Lung (tissue), 12 donors: ENCODE results near the gene BABAM2. TPM values are rescaled to one million over a fixed set of nuclear protein-coding genes. Genes with fewer than 3 reads are reported as not detected.

Experiments
- ATAC-seq: fragments of 200-7000 bp; cut with Tn5 transposase; one replicate; pipeline ENCODE4 v1.9.1; 2020; ENCODE audit warnings: moderate number of reproducible peaks; ENCODE audit not compliant: insufficient read depth, low FRiP score
- DNase-seq, 3 donors: peaks; one replicate each; pipeline ENCODE4 v3.0.0-alpha.2; 2013 to 2017
- H3K27ac ChIP-seq, 2 donors: one replicate each; pipeline ENCODE4 v1.5.1; 2013; ENCODE audit warnings: mild to moderate bottlenecking in 2 of 2, moderate library complexity in 2 of 2, control low read depth in 1 of 2, inconsistent platforms in 1 of 2, low read depth in 1 of 2, low read length in 1 of 2
- H3K27me3 ChIP-seq, 3 donors: one replicate each; pipeline ENCODE4 v1.5.1; 2013; ENCODE audit warnings: low read length in 2 of 3; ENCODE audit not compliant: control insufficient read depth in 3 of 3, insufficient read depth in 3 of 3
- H3K36me3 ChIP-seq, 4 donors: one replicate each; pipeline ENCODE4 v1.5.1; 2013; ENCODE audit warnings: low read length in 4 of 4, mild to moderate bottlenecking in 1 of 4, moderate library complexity in 1 of 4; ENCODE audit not compliant: control insufficient read depth in 4 of 4, insufficient read depth in 4 of 4
- H3K4me1 ChIP-seq, 5 donors: one replicate each; pipeline ENCODE4 v1.5.1; 2013; ENCODE audit warnings: low read length in 5 of 5, mild to moderate bottlenecking in 2 of 5, moderate library complexity in 1 of 5; ENCODE audit not compliant: control insufficient read depth in 5 of 5, insufficient read depth in 5 of 5
- H3K4me3 ChIP-seq: one replicate; pipeline ENCODE4 v1.5.1; 2013; ENCODE audit warnings: mild to moderate bottlenecking, control low read depth, moderate library complexity
- H3K9ac ChIP-seq, 2 donors: one replicate each; pipeline ENCODE4 v1.5.1; 2013; ENCODE audit warnings: low read length in 2 of 2, control low read depth in 1 of 2; ENCODE audit not compliant: insufficient read depth in 1 of 2
- H3K9me3 ChIP-seq, 4 donors: one replicate each; pipeline ENCODE4 v1.5.1; 2013; ENCODE audit warnings: low read length in 3 of 4, mild to moderate bottlenecking in 1 of 4, moderate library complexity in 1 of 4; ENCODE audit not compliant: control insufficient read depth in 4 of 4, insufficient read depth in 3 of 4
- WGBS, 2 donors: extraction: QIAGEN DNeasy Blood & Tissue Kit; methylation state at CpG; one replicate each; pipeline ENCODE4 v1.1.7; 2013; 5-methylcytosine and 5-hydroxymethylcytosine counted together
- polyA plus RNA-seq, 2 donors: library from polyadenylated mRNA; stranded (reverse); fragments of 200-250 nt; gene quantifications; one replicate each; pipeline ENCODE4 v1.2.1, GENCODE V29; 2013
- total RNA-seq, 2 donors: library from RNA; depleted of rRNA in 1 of 2; stranded (reverse); fragments of >200 nt in 1 of 2; gene quantifications; one replicate each; pipeline ENCODE4 v1.2.1, GENCODE V29; 2014 to 2021
- TF ChIP-seq, protein P1 (sequence below): IDR thresholded peaks from 2 replicates; pipeline ENCODE4 v1.5.1; 2012; ENCODE audit warnings: mild to moderate bottlenecking; ENCODE audit errors: control extremely low read depth, extremely low read depth
- donor health status: control.
- donor health status: control.
- donor health status: Bipolar disorder and iron deficiency.
- donor health status: healthy.
- donor health status: DM: yes; HTN: yes; CAD: no.

BABAM2 gene
- total and polyA plus RNA-seq, 4 donors, result 19.0 to 43.3 (median 33.7) TPM

- ATAC-seq (no peak), DNase-seq (no peak)
- 89 to 95% methylated on average over 20 of the region's 20 CpGs for WGBS, 2 donors
- H3K27ac ChIP-seq, result no peak overlapping the region
- peaks cover 0 to 3% (median 0%) of the 10 kb centered on the region in 4 donors for H3K36me3 ChIP-seq
- peaks cover 0 to 4% (median 0%) of the 10 kb centered on the region in 3 donors for H3K27me3 ChIP-seq
- H3K9me3 ChIP-seq, result no peaks in the 10 kb centered on the region
- TF ChIP-seq, protein P1, sequence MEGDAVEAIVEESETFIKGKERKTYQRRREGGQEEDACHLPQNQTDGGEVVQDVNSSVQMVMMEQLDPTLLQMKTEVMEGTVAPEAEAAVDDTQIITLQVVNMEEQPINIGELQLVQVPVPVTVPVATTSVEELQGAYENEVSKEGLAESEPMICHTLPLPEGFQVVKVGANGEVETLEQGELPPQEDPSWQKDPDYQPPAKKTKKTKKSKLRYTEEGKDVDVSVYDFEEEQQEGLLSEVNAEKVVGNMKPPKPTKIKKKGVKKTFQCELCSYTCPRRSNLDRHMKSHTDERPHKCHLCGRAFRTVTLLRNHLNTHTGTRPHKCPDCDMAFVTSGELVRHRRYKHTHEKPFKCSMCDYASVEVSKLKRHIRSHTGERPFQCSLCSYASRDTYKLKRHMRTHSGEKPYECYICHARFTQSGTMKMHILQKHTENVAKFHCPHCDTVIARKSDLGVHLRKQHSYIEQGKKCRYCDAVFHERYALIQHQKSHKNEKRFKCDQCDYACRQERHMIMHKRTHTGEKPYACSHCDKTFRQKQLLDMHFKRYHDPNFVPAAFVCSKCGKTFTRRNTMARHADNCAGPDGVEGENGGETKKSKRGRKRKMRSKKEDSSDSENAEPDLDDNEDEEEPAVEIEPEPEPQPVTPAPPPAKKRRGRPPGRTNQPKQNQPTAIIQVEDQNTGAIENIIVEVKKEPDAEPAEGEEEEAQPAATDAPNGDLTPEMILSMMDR, result no peak
- H3K4me3 ChIP-seq, result no peak overlapping the region
- H3K4me1 ChIP-seq, result peaks cover 0 to 33% (median 6%) of the 10 kb centered on the region in 5 donors
- H3K9ac ChIP-seq, result no peak overlapping the region
Measured at GRCh38 chr2:28343971-28344715, 453.6 kb downstream of the BABAM2 start.

DNA sequence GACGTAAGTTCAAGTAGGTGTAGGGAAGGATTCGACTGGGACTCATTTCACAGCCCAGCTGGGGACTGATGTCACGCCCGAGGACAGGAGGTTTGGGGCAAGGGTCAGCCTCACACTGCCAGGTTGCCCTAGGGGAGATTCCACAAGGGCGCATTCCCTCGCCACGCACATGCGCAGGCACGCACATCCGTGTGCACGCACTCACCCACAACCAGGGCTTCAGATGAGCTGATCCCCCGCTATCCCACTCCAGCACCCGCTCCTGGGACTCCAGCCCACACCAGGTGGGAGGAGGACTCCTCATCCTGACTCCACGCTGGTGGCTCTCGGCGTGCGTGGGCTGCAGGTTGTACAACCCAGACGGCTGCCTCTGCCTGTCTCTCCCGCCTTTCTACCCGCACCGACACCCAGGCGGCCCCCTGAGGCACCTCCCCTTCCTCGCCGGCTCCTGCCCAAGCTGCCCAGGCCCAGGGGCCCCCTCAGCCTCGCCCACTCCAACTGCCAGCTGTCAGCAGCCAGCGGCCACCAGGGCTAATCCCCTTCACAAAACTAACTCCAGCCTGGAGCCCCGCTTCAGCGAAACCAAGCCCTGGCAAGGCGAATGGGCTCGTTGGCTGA is 454.3 kb downstream of the BABAM2 start:
- Histone ChIP-seq H3K9ac (no peak overlapping the region), H3K27me3 (peaks cover 0 to 4% (median 0%) of the 10 kb centered on the region in 3 donors), H3K9me3 (no peaks in the 10 kb centered on the region), H3K27ac (no peak overlapping the region), H3K4me1 (peaks cover 0 to 27% (median 6%) of the 10 kb centered on the region in 5 donors), H3K36me3 (no peaks in the 10 kb centered on the region), H3K4me3 (no peak overlapping the region)
- whole genome bisulfite sequencing, 2 donors, result 87 to 91% methylated on average over 30 of the region's 30 CpGs
- DNase-seq (no peak), ATAC-seq (no peak)
- TF ChIP-seq, protein P1, result no peak

- Histone ChIP-seq H3K27ac (no peak overlapping the region), H3K4me3 (no peak overlapping the region), H3K9me3 (no peaks in the 10 kb centered on the region), H3K36me3 (no peaks in the 10 kb centered on the region), H3K27me3 (peaks cover 0 to 4% (median 0%) of the 10 kb centered on the region in 3 donors), H3K9ac (no peak overlapping the region), H3K4me1 (peaks cover 0 to 27% (median 6%) of the 10 kb centered on the region in 5 donors)
- TF ChIP-seq, protein P1, result no peak
- ATAC-seq (no peak), DNase-seq (no peak)
- 88 to 91% methylated on average over 8 of the region's 8 CpGs for WGBS, 2 donors
Measured at GRCh38 chr2:28345619-28346018, 455.1 kb downstream of the BABAM2 start.
